Sigmoid colon (tissue), 4 donors: ENCODE data around the gene CPN1.

Experiments used
- EP300 ChIP-seq, 4 donors: sonication (generic); formaldehyde crosslinking; IDR thresholded peaks; one replicate each; pipeline ENCODE4 v1.6.1; 2017; ENCODE audit warnings: antibody characterized with exemption in 4 of 4
- TF ChIP-seq, protein P1 (sequence below), 4 experiments: fragments of 450-650 bp in 3 of 4; fragments of 200-600 bp in 1 of 4; IDR thresholded peaks; one replicate each; pipeline ENCODE4 v1.5.1; 2016 to 2019; ENCODE audit warnings: antibody characterized with exemption in 4 of 4, mild to moderate bottlenecking in 3 of 4, moderate library complexity in 2 of 4

DNA sequence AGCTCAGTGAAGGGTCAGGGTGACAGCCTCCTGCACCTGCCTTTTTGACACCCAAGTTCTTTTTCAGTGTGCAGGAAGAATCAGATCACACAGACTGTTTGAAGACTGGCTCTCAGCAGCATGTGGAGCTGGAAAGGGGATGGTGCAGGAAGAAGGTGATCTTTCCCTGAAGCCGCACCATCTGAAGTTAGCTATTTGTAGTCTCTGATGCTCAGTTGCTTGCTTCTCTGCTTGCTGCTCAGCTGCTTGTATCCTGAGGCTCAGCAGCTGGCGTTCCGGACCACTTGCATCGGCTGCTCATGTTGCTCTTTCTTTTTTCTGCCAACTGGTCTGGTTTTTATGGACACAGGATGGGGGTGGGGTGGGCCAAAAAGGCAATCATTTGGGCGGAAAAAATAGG, 56.1 kb downstream of the CPN1 start:
- TF ChIP-seq, protein P1, sequence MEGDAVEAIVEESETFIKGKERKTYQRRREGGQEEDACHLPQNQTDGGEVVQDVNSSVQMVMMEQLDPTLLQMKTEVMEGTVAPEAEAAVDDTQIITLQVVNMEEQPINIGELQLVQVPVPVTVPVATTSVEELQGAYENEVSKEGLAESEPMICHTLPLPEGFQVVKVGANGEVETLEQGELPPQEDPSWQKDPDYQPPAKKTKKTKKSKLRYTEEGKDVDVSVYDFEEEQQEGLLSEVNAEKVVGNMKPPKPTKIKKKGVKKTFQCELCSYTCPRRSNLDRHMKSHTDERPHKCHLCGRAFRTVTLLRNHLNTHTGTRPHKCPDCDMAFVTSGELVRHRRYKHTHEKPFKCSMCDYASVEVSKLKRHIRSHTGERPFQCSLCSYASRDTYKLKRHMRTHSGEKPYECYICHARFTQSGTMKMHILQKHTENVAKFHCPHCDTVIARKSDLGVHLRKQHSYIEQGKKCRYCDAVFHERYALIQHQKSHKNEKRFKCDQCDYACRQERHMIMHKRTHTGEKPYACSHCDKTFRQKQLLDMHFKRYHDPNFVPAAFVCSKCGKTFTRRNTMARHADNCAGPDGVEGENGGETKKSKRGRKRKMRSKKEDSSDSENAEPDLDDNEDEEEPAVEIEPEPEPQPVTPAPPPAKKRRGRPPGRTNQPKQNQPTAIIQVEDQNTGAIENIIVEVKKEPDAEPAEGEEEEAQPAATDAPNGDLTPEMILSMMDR (IDR thresholded peaks at IDR 0.05) = no peak
- TF ChIP-seq EP300 (IDR thresholded peaks at IDR 0.05) = no peak
